Kidney tubule cell (primary cell): ENCODE data around the gene VANGL2.
A peak's percentile ranks its signal among the peaks of the same experiment; 100 is the strongest.

ENCODE experiments used
- DNase-seq: peaks from one replicate; pipeline ENCODE4 v3.0.0-alpha.2; 2018; ENCODE audit warnings: low spot score

Gene VANGL2

DNA sequence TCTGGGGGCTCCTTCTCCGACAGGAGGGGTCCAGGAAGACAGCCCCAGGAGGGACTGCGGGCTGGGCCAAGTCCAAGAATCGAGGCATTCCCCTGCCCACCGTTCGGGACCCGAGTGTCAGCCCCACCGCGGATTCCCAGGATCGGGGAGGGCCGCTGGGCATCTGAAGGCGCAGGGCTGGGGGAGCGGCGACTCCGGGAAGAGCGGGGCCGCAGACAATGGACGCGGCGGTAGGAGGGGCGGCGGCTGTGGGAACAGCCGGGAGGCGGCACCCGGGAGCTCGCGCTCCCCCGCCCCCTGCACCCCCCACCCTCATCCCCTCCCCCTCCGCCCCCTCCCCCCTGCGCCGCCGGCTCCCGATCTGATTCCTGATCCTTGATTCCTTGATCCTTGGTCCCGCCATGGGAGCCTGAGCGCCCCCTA, at the start of gene VANGL2:
VANGL2 (plus strand) TSS at position 342 of the 423 bp plus-strand sequence. CDS start 15,274 bp downstream, outside the sequence.
- peak; percentile 80 for DNase-seq

DNA sequence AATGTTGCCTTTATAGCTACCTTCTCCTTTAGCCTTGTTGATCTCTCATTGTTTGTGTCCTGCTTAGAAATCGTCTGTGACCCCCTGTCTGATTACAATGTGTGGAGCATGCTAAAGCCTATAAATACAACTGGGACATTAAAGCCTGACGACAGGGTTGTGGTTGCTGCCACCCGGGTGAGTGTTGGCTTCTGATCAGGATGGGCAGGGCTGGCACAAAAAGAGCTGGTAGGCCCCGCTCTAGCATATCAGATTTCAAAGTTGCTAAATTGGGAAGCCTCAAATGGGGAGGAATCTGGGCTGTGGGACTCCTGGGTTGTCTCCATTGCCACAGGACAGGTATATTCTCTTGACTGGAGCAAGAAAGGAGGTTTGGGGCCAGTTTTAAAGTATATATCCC, 48.7 kb upstream of the VANGL2 start:
- DNase-seq, result no peak

DNA sequence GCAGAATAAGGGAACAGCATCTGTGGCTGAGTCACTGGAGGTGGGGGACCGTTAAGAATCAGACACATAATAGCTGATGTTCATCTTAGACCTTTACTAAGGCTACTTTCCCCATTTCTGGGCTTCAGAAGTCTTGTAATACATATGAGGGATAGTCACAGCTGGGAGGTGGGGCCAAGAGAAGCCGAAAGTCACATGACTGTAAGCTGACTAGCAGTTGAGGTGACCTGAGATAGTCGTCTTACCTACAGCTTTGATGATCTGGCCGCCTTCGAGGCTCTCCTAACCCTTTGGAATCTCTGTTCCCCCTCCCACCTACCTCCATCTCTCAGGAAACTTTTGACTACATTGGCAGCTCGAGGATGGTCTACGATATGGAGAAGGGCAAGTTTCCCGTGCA, 47.8 kb upstream of the VANGL2 start:
- DNase-seq, result no peak

DNA sequence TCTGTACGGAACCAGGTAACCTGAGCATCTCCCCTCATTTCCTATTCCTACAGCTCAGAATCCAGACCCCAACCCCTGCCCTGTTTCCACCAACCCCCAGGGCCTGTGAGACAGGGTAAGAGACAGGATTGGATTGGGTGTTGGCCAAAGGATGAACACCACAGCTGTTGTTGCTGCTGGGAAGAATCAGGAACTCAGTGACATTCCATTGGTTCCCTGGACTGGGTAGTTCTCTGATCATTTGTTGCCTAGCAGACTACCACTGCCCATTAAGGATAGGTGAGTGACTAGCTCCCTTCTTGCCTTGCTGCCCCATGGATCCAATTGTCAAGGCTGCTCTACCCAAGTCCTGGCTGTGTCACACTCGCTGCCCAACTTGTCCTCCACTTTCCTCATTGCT, 47.1 kb upstream of the VANGL2 start:
- DNase-seq, result no peak

DNA sequence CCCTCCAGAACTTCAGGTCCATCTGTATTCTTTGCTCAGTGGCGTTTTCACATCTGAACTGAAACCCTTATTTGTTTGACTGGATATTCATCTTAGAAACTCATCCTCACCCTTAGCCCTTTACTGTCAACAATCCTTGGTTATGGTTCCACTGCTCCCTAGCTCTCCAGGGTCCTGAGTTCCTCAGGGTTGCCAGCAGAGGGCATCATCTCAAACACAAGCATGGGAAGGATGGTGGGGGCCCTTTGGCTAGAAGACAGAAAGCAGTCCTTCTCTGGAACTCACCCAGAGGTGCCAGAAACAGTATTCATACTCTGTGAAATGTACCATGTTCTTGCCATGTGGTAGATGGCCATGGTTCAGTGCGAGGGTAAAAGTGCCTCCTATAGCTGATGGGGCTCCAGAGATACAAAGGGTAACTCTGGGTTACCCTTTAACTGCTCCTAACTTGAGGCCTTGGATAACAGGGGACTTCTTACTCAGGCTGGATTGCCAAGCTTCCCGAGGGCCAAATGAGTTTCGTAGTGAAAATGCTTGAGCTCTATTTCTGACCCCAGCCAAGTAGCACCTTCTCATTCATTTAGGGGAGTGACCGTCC, 45.9 kb upstream of the VANGL2 start:
- peak; percentile 28 for DNase-seq

DNA sequence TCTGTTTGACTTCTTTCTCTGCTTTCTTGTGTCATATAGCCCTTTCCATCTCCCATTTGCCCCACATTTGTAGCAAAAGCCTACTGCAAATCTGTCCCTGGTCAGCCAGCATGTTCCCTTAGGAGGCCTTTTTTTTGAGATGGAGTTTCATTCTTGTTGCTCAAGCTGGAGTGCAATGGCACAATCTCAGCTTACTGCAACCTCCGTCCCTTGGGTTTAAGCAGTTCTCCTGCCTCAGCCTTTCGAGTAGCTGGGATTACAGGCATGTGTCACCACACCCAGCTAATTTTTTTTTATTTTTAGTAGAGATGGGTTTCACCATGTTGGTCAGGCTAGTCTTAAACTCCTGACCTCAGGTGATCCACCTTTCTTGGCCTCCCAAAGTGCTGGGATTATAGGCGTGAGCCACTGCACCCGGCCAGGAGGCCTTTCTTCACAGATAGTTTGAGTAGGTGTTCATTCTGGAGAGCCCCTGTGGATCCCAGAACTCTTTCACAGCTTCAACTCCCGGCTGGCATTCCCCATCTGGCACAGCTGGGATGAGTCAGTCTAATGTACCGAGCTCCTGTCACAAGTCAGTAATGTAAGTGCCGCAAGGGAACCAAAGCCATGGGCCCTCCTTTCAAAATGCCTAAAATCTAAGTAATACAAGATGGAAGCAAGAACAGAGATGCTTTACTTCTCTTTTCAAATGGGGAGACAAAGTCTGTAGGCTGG, 42.9 kb upstream of the VANGL2 start:
- DNase-seq, result no peak

DNA sequence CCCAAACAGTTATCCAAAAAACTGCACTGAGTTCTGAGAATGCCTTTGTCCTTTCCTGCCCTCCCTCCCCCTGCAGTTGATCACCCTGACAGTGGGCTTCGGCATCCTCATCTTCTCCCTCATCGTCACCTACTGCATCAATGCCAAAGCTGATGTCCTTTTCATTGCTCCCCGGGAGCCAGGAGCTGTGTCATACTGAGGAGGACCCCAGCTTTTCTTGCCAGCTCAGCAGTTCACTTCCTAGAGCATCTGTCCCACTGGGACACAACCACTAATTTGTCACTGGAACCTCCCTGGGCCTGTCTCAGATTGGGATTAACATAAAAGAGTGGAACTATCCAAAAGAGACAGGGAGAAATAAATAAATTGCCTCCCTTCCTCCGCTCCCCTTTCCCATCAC, 42.3 kb upstream of the VANGL2 start:
- no peak for DNase-seq

DNA sequence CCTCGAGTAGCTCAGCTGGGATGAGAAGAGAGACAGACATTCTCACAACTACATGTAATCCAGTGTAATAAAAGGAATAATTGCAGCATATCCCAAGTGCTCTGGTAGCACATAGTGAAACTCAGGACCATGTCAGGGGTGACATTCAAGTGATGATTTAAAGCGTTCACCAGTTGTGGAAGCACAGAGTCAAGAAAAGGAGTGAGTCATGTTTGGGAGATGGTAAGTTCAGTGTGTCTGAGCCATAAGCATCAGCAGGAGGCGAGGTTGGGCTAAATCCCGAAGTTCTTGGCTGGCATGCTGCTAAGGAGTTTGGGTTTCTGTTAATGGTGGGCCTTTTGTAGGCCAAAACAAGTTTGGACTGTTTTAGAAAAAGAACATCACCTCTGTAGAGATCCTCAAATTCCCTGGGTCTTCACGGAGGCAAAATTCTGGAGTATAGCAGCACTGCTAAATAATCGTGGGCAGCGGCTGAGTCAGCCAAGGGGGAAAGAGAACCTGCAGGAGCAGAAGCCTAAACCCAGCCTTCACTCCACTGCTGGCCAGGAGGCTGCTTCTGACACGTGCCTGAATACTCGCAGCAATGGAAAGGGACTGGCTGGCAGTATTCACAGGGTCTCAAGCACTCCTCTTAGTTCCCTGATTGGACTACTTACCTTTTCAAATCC, 40.7 kb upstream of the VANGL2 start:
- DNase-seq, result no peak

DNA sequence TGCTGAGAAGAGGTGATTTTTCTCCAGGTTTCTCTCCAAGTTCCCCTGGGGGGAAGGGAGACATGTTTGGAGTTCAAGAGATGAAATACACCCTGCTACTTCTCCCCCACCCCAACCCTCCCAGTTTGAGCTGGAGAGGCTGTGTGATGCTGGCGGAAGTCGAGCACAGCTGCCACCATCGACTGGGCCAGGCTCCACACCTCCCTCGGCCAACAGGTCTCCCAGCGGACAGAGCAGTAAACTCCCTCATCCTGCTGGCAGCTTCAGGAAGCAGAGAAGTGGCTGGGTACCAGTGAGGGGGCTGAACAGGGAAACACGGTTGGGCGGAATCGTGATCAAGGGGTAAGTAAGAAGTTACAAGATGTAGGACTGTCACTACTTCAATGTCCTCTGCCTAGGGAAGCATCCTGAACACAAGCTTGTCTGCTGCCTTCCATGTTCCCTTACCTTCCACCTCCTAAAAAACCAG, 40.1 kb upstream of the VANGL2 start:
- DNase-seq, result no peak

DNA sequence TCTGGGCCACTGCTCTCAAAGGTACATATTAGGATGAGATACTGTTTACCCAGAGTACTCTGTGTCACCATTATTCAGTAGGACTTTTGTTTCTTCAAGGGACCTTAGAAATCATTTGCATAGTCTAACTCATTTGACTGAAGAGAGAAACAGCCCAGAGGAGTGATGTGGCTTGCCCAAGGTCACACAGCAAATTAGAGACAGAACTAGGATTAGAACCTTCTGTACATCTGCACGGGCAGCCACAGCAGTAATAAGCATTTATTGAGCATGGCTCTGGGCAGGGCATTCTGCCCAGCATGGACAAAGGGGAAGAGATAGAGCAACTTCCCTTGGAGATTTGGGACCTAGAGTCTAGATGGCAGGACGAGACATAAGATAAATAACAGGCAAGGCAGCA, 39.2 kb upstream of the VANGL2 start:
- DNase-seq, result no peak

DNA sequence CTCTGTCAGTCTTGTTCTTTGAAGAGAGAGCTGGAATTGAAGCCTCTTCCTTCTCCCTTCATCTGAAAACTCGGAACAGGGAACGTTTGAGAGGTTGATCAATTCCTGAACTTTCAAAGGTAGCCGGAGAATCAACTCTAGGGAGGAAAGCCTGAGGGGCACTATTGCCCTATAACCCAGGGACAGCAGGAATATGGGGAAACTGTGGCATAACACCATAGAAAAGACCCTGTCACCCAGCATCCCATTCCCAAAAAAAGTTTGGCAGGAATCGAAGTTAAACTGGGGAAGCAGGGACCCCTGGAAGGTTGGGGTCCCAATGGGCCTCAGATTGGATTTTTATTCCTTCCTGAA, 38.6 kb upstream of the VANGL2 start:
- DNase-seq, result no peak

DNA sequence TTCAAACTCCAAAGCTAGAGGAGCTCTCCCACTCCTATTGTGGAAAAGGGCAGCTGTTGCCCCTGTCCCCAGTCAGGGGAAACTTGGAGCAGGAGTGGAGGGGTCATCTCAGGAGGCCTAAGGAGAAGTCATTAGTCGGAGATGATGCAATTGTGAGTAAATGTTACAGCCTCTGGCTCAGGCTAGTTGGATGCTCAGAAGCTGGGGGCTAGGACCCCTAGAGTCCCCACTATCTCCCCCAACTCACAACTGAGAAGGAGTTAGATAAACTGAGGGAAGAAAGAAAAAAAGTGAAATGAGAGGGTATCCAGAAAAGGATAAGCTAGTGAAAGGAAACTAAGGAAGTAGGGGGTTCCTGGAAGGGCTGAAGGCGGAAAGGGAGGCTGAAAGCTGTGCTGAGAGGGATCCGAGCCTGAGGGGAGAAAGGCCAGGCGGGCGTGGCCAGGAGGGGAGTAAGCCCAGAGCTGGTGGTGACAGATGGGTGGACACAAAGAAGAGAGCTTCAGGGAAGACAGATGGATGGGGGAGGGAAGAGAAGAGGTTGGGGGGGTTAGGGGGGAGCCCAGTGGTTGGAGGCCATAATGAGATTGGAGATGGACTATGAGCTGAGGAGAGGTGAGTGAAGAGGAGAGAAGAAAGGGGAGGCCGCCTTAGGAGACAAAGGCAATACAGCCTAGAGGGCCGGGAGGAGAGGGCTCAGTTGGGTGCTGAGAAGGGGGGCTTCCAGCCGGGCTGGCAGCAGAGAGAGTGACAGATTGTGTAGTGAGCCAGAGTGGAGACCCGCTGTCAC, 38.0 kb upstream of the VANGL2 start:
- DNase-seq, result no peak

DNA sequence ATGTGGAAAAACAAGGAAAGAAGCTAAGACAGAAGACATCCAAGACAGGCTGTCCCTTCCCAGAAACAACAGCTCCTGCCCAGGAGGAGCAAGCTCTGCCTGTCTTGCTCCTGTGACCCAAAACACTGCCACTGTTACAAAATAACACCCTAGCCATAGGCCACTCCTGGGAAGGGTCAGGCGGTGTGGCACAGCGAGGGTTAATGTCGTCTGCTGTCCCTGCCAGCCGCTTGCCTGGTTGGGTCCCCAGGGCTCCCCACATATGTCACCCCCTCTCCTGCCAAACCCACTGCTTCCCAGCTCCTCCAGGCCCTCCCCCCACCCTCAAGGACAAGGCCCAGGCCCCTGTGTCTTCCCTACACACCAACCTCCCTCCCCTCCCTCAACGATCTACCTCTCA, 37.4 kb upstream of the VANGL2 start:
- DNase-seq, result no peak

DNA sequence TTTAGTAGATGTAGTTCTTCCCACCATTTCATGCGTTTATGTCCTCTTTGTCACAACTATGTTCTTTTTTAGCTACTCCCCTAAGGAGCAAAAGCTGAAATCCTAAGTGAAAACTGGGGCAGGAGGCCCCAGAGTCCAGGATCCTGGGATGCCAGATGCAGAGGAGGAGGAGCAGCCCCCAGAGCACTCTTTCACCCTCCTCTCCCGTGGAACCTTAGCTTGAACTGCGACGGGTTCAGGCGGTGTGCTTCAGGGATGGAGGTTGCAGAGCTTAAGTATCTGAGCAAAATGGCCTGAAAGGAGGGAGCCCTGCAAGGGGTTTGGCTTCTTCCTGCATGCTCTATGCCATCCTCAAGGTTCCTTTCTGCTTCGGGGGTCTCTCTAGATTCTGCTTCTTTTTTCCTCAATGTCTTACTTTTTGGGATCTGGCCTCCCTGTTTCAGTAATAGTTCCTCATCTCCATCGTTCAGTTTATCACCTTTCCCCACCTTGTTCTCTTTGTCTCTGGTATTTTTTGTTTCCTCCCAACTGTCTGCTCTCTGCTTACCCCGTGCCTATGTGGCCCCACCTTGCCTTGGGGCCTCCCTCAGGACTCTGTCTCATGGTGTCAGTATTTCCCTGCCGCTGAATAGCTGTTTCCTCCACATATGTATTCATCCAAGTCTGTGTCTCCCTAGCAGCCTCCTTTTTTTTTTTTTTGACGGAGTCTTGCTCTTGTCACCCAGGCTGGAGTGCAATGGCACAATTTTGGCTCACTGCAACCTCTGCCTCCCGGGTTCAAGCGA, 36.2 kb upstream of the VANGL2 start:
- DNase-seq, result no peak

DNA sequence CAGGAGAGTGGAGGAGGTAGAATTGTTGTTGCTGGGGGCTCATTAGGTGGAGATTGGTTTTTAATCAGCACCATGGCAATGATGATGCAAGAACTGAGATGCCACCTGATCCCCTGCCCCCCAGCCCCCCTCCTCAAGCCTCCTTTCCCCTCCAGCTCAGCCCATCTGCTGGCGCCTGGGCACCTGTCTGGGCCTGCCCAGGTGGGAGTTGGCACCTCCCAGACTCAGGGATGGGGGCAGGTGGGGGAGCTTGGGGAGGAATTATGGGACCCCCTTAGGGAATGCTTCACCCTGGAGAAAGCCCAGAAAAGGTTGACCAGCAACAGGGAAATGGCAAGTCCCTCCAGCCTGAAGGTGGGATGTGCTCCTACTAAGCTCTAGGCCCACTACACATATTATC, 35.0 kb upstream of the VANGL2 start:
- no peak for DNase-seq

DNA sequence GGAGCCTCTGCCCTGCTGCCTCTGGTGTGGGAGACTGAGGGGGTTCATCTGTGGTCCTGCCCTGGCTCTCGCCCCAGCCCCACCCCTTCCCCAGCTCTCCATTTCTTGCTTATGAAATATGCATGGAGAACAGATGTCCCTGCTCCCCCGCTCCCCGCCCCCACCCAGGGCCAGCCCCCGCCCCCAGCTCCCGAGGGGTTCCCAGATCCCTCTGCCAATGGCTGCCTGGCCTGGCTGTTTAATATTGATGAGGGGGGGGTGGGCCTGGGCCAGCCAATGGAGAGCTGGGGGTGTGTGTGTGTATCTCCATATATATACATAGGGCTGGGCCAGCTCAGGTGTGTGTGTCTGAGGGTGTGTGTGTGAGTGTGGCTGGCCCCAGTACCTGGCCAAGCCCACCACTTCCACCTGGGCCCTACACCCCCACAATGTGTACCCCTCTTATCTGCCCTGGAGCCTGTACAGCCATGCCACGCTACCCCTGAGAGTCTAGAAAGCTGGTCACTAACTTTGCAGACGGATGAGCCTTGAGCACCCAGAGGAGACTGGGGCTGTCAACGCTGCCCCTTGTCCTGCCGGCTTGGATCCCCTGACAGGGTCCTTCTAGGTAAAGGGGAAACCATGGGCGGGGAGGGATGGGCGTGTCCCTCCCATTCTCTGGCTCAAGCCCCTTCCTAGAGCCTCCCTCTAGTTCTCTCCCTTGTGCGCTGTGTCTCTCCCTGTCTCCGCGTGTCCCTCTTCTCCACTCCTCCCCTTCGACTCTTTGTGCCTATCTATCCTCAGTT, 33.4 kb upstream of the VANGL2 start, which contains the start of gene NHLH1:
NHLH1 (plus strand) TSS at position 341 of the 785 bp plus-strand sequence. CDS start 3,661 bp downstream, outside the sequence.
- no peak for DNase-seq

DNA sequence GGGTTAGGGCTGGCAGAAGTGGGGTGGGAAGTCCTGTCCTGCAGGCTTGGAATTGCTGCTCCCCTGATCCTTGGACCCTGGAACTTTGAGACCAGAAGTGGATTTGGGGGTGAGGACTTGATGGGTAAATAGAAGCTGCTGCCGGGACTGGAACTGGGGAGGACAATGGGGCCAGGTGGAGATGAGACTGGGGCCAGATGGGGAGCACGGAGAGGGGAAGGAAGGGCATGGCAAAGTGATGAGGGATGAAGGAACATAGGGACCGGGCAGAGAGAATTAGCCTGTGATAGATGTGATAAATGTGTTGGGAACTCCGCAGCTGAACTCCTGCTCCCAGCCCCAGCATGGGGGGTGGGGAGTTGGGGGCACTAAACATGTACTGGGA, 32.9 kb upstream of the VANGL2 start:
- no peak for DNase-seq

DNA sequence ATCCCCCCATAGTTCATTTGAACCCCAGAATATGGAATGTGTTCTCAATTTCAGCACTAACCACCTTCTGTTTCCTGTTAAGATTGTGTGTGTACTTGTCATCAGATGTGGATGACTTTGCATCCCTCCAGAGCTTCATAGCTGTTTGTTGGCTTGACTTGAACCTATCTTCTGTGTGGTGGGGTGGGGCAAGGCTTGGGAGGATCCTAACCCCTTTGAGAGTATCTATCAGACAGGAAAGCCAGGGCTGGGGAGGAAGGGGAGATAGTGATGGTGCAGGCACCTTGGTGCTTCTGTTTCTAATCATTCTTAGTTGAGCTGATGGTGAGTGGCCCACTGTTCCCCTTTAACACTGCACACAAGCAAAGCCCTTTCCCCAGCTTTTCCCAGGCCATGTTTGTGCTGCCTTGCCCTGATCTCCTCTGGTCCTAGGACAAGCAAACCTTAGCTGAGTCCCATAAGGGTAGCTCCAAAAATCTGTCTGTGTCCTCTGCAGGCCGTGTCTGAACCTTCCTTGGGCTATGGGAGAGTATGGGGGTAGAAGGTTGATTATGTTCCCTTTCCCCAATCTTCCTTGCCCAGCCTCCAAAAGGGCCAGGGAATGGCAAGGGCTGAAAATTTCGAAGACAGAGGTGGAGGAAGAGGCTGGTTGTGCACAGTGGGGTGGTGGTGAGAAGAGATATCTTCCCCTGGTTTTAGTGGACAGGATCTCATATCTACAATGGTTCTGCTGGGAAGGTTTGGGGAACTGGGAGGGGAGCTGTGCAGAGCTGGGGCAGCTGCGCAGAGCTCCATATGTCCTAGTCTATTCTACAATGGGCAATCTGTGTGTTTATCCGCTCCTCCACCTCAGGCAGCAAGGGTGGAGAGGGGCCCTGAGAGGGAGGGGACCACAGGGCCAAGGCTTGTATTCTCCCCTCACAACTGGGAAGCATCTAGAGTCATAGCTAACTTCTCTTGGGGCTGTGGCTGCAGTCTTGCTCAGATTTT, 32.1 kb upstream of the VANGL2 start:
- no peak for DNase-seq

DNA sequence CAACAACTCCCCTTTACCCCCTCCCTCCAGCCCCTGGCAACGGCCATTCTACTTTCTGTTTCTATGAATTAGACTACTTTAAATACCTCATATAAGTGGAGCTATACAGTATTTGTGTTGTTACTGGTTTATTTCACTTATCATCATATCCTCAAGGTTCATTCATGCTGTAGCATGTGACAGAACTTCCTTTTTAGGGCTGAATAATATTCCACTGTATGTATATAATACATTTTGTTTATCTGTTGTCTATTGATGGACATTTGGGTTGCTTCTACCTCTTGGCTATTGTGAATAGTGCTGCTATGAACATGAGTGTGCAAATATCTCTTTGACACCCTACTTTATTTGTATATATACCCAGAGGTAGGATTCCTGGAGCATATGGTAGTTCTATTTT, 31.3 kb upstream of the VANGL2 start:
- no peak for DNase-seq
